ES-I3 (cell line): ENCODE data around the gene IQGAP3.

Experiments used
- H3K36me3 ChIP-seq: 2 replicates; pipeline ENCODE4 v1.6.1; 2013; ENCODE audit warnings: mild to moderate bottlenecking, low read length, control low read depth, moderate library complexity; ENCODE audit not compliant: insufficient read depth
- H3K4me1 ChIP-seq: 2 replicates; pipeline ENCODE4 v1.6.1; 2013; ENCODE audit warnings: mild to moderate bottlenecking, control low read depth, low read length; ENCODE audit not compliant: insufficient read depth
- H3K9ac ChIP-seq: 2 replicates; pipeline ENCODE4 v1.6.1; 2013; ENCODE audit warnings: low read depth, mild to moderate bottlenecking, low read length, moderate library complexity
- H3K9me3 ChIP-seq: 2 replicates; pipeline ENCODE4 v1.6.1; 2013; ENCODE audit warnings: mild to moderate bottlenecking, low read length, moderate library complexity; ENCODE audit not compliant: control insufficient read depth, insufficient read depth

IQGAP3 gene

GRCh38 chr1:156491151-156491949 is 81.0 kb downstream of the IQGAP3 start:
- Histone ChIP-seq H3K4me1 (peaks cover 47% of the 10 kb centered on the region), H3K9ac (no peak overlapping the region; the same call in 1 of the 2 replicates), H3K9me3 (no peaks in the 10 kb centered on the region), H3K36me3 (no peaks in the 10 kb centered on the region; the same call in 1 of the 2 replicates)

GRCh38 chr1:156490401-156491032 is 81.8 kb downstream of the IQGAP3 start:
- Histone ChIP-seq H3K36me3 (no peaks in the 10 kb centered on the region), H3K4me1 (peaks cover 39% of the 10 kb centered on the region), H3K9ac (peak overlapping the region; percentile 23; the same call in 1 of the 2 replicates), H3K9me3 (no peaks in the 10 kb centered on the region)

GRCh38 chr1:156489935-156490293 is 82.5 kb downstream of the IQGAP3 start:
- peak overlapping the region; percentile 23; the same call in 1 of the 2 replicates for H3K9ac ChIP-seq
- H3K36me3 ChIP-seq, result no peaks in the 10 kb centered on the region
- no peaks in the 10 kb centered on the region for H3K9me3 ChIP-seq
- peaks cover 39% of the 10 kb centered on the region for H3K4me1 ChIP-seq

GRCh38 chr1:156489166-156489934 is 83.0 kb downstream of the IQGAP3 start:
- H3K9me3 ChIP-seq, result no peaks in the 10 kb centered on the region
- H3K9ac ChIP-seq, result no peak overlapping the region
- H3K36me3 ChIP-seq, result no peaks in the 10 kb centered on the region
- H3K4me1 ChIP-seq, result peaks cover 39% of the 10 kb centered on the region

- peaks cover 39% of the 10 kb centered on the region for H3K4me1 ChIP-seq
- no peak overlapping the region for H3K9ac ChIP-seq
- no peaks in the 10 kb centered on the region for H3K36me3 ChIP-seq
- no peaks in the 10 kb centered on the region for H3K9me3 ChIP-seq
Observed at GRCh38 chr1:156488566-156489165, 83.7 kb downstream of the IQGAP3 start.

GRCh38 chr1:156487862-156488261 is 84.5 kb downstream of the IQGAP3 start:
- Histone ChIP-seq H3K36me3 (no peaks in the 10 kb centered on the region), H3K4me1 (peaks cover 32% of the 10 kb centered on the region), H3K9ac (no peak overlapping the region), H3K9me3 (no peaks in the 10 kb centered on the region)

- H3K4me1 ChIP-seq, result peaks cover 31% of the 10 kb centered on the region
- H3K9me3 ChIP-seq, result no peaks in the 10 kb centered on the region
- H3K9ac ChIP-seq, result no peak overlapping the region
- H3K36me3 ChIP-seq, result no peaks in the 10 kb centered on the region
Observed at GRCh38 chr1:156486421-156487344, 85.7 kb downstream of the IQGAP3 start.

GRCh38 chr1:156485984-156486383 is 86.4 kb downstream of the IQGAP3 start:
- Histone ChIP-seq H3K4me1 (peaks cover 32% of the 10 kb centered on the region), H3K36me3 (no peaks in the 10 kb centered on the region), H3K9ac (no peak overlapping the region), H3K9me3 (no peaks in the 10 kb centered on the region)

- peaks cover 3% of the 10 kb centered on the region; the same call in 1 of the 2 replicates for H3K36me3 ChIP-seq
- H3K9me3 ChIP-seq, result no peaks in the 10 kb centered on the region
- peaks cover 25% of the 10 kb centered on the region for H3K4me1 ChIP-seq
- no peak overlapping the region for H3K9ac ChIP-seq
Observed at GRCh38 chr1:156484480-156485058, 87.8 kb downstream of the IQGAP3 start.

- H3K9ac ChIP-seq, result no peak overlapping the region
- H3K4me1 ChIP-seq, result peaks cover 13% of the 10 kb centered on the region
- peaks cover 5% of the 10 kb centered on the region for H3K36me3 ChIP-seq
- no peaks in the 10 kb centered on the region for H3K9me3 ChIP-seq
Observed at GRCh38 chr1:156483397-156483796, 89.0 kb downstream of the IQGAP3 start.

GRCh38 chr1:156482276-156482675 is 90.1 kb downstream of the IQGAP3 start:
- Histone ChIP-seq H3K4me1 (peaks cover 14% of the 10 kb centered on the region), H3K9me3 (no peaks in the 10 kb centered on the region), H3K9ac (no peak overlapping the region), H3K36me3 (peaks cover 5% of the 10 kb centered on the region)

GRCh38 chr1:156481527-156481926 is 90.8 kb downstream of the IQGAP3 start:
- peaks cover 5% of the 10 kb centered on the region for H3K36me3 ChIP-seq
- H3K9me3 ChIP-seq, result no peaks in the 10 kb centered on the region
- peaks cover 21% of the 10 kb centered on the region for H3K4me1 ChIP-seq
- no peak overlapping the region for H3K9ac ChIP-seq
